GM13977 (cell line): ENCODE results near the gene DNAH1.

ENCODE experiments used
- DNase-seq: peaks from one replicate; pipeline ENCODE4 v3.0.0; 2012; ENCODE audit warnings: low spot score
- CTCF ChIP-seq: IDR thresholded peaks from 2 replicates; pipeline ENCODE4 v1.5.1; 2012; ENCODE audit warnings: mild to moderate bottlenecking, control low read depth; ENCODE audit not compliant: insufficient read depth; ENCODE audit errors: extremely low read depth, missing control alignments
- in situ Hi-C: fragments of 300-500 bp; cut with MboI; formaldehyde crosslinking; loops from one replicate; pipeline ENCODE4 v1.12.0; 2022; ENCODE audit warnings: low sequenced_read_pairs, low pct_unique_long_range_greater_than_20kb, mixed read lengths, inconsistent platforms; ENCODE audit not compliant: unreplicated experiment

DNAH1 gene

GRCh38 chr3:52437326-52438103 lies 121.4 kb downstream of the DNAH1 start:
- DNase-seq, result no peak
- in situ Hi-C loops, result no loop called here
- TF ChIP-seq CTCF, result no peak

- in situ Hi-C loops, result no loop called here
- no peak for TF ChIP-seq CTCF
- DNase-seq, result no peak
Observed at GRCh38 chr3:52438104-52438376, 121.9 kb downstream of the DNAH1 start.

- no peak for TF ChIP-seq CTCF
- no peak for DNase-seq
- in situ Hi-C loops, result no loop called here
Observed at GRCh38 chr3:52438579-52439425, 122.7 kb downstream of the DNAH1 start.

GRCh38 chr3:52439426-52440248 lies 123.5 kb downstream of the DNAH1 start:
- DNase-seq, result no peak
- no peak for TF ChIP-seq CTCF
- in situ Hi-C loops, result no loop called here

- in situ Hi-C loops, result no loop called here
- DNase-seq, result no peak
- no peak for TF ChIP-seq CTCF
Observed at GRCh38 chr3:52440249-52440551, 124.1 kb downstream of the DNAH1 start.

GRCh38 chr3:52440671-52441070 lies 124.6 kb downstream of the DNAH1 start:
- in situ Hi-C loops, result no loop called here

More at GRCh38 chr3:52440671-52441070, 124.6 kb downstream of the DNAH1 start:
- DNase-seq, result no peak
- TF ChIP-seq CTCF, result no peak
